ENCODE results near the gene OR2T5.
"Not testable (repeated sequence)": the region's sequence is repeated elsewhere in the genome, so short reads cannot be mapped to it uniquely, and the experiment has no call there.

The OR2T5 gene

GRCh38 chr1:248507773-248508172 lies 19.4 kb downstream of the OR2T5 start, which contains the start of gene OR2G6:
Gene OR2G6 (plus strand): TSS chr1:248508073. CDS start chr1:248521647, 13,574 bp downstream.
- DNase-seq (ENCODE audit: low spot score) = not testable (repeated sequence)

GRCh38 chr1:248510217-248510616 lies 21.8 kb downstream of the OR2T5 start:
- not testable (repeated sequence) for DNase-seq (ENCODE audit: low spot score)

GRCh38 chr1:248521856-248522255 lies 33.5 kb downstream of the OR2T5 start:
- DNase-seq (ENCODE audit: low spot score) = no peak

- not testable (repeated sequence) for DNase-seq (ENCODE audit: low spot score)
Measured at GRCh38 chr1:248537449-248537848, 49.1 kb downstream of the OR2T5 start.
